Nephron (organoid): ENCODE measurements around the gene UNC5C.

Experiments
- H3K27ac Mint-ChIP-seq, 3 experiments: 2 replicates each; pipeline ENCODE4 v1.8.0; 2020; ENCODE audit warnings: mixed read lengths in 3 of 3, mild to moderate bottlenecking in 2 of 3, moderate library complexity in 1 of 3
- H3K27me3 Mint-ChIP-seq: 2 replicates; pipeline ENCODE4 v1.8.0; 2021; ENCODE audit warnings: low read depth, mild to moderate bottlenecking, moderate library complexity, mixed read lengths
- H3K36me3 Mint-ChIP-seq: 2 replicates; pipeline ENCODE4 v1.8.0; 2020; ENCODE audit warnings: low read depth, mixed read lengths
- H3K4me1 Mint-ChIP-seq: 2 replicates; pipeline ENCODE4 v1.8.0; 2020; ENCODE audit warnings: mixed read lengths
- H3K4me3 Mint-ChIP-seq, 3 experiments: 2 replicates each; pipeline ENCODE4 v1.8.0; 2020; ENCODE audit warnings: mild to moderate bottlenecking in 3 of 3, mixed read lengths in 3 of 3, moderate library complexity in 2 of 3
- H3K9me3 Mint-ChIP-seq: 2 replicates; pipeline ENCODE4 v1.8.0; 2020; ENCODE audit warnings: mixed read lengths
- TF ChIP-seq, protein P1 (sequence below), 3 experiments: fragments of 200-600 bp; sonication (generic); IDR thresholded peaks; one replicate each; pipeline ENCODE4 v1.5.0; 2021; ENCODE audit warnings: antibody characterized with exemption in 3 of 3; ENCODE audit not compliant: unreplicated experiment in 3 of 3

UNC5C gene

DNA sequence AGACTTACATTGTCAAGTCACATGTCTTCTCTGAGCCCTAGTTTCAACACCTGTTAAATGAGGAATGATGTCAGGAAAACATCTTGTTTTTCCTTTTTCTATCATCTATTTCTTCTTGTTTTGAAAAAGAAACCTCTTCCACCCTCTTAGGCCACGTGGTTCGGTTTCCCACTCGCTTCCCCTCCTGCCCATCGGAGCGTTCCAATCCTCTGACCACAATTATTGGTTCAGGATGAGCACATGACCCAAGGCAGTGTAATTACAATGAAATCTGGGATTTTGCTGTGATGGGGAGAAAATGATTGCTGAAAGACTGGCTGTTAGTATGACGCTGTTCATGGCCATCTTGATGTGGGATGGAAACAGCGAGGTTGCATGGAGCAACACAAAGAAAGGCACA is 186.7 kb downstream of the UNC5C start:
- peak overlapping the region; percentile 70 to 92 (median 83) for H3K27ac Mint-ChIP-seq
- peaks cover 45% of the 10 kb centered on the region for H3K4me1 Mint-ChIP-seq
- H3K9me3 Mint-ChIP-seq, result no peaks in the 10 kb centered on the region
- TF ChIP-seq, protein P1, sequence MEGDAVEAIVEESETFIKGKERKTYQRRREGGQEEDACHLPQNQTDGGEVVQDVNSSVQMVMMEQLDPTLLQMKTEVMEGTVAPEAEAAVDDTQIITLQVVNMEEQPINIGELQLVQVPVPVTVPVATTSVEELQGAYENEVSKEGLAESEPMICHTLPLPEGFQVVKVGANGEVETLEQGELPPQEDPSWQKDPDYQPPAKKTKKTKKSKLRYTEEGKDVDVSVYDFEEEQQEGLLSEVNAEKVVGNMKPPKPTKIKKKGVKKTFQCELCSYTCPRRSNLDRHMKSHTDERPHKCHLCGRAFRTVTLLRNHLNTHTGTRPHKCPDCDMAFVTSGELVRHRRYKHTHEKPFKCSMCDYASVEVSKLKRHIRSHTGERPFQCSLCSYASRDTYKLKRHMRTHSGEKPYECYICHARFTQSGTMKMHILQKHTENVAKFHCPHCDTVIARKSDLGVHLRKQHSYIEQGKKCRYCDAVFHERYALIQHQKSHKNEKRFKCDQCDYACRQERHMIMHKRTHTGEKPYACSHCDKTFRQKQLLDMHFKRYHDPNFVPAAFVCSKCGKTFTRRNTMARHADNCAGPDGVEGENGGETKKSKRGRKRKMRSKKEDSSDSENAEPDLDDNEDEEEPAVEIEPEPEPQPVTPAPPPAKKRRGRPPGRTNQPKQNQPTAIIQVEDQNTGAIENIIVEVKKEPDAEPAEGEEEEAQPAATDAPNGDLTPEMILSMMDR (IDR thresholded peaks at IDR 0.05; ENCODE audit: unreplicated experiment in 3 of 3), result no peak
- peaks cover 3% of the 10 kb centered on the region for H3K36me3 Mint-ChIP-seq
- H3K27me3 Mint-ChIP-seq, result no peaks in the 10 kb centered on the region
- no peak overlapping the region for H3K4me3 Mint-ChIP-seq

DNA sequence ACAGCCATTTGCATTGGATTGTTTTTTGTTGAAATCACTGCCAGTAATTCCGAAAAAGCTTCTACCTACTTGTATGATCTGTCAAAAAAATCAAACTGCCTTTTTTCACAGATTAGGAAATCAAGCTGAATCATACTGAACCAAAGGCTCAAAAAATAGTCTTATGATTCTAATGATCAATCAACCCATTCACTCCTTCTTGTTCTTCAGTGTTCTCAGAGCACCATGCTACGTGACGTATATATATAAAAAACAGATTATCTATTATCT is 187.1 kb downstream of the UNC5C start:
- Mint-ChIP-seq H3K4me1 (peaks cover 45% of the 10 kb centered on the region), H3K27ac (peak overlapping the region; percentile 79 to 94 (median 92)), H3K36me3 (peaks cover 3% of the 10 kb centered on the region), H3K9me3 (no peaks in the 10 kb centered on the region), H3K27me3 (no peaks in the 10 kb centered on the region), H3K4me3 (no peak overlapping the region)
- TF ChIP-seq, protein P1 (IDR thresholded peaks at IDR 0.05; ENCODE audit: unreplicated experiment in 3 of 3), result no peak

- TF ChIP-seq, protein P1 (IDR thresholded peaks at IDR 0.05; ENCODE audit: unreplicated experiment in 3 of 3), result no peak
- H3K27me3 Mint-ChIP-seq, result no peaks in the 10 kb centered on the region
- no peaks in the 10 kb centered on the region for H3K9me3 Mint-ChIP-seq
- peaks cover 7% of the 10 kb centered on the region for H3K36me3 Mint-ChIP-seq
- peaks cover 45% of the 10 kb centered on the region for H3K4me1 Mint-ChIP-seq
- H3K4me3 Mint-ChIP-seq, result peak overlapping the region in 1 of 3 experiments; percentile 26
- H3K27ac Mint-ChIP-seq, result peak overlapping the region; percentile 79 to 94 (median 92)
Observed at GRCh38 chr4:95360906-95361695, 187.7 kb downstream of the UNC5C start.

GRCh38 chr4:95360256-95360903 is 188.4 kb downstream of the UNC5C start:
- TF ChIP-seq, protein P1 (IDR thresholded peaks at IDR 0.05; ENCODE audit: unreplicated experiment in 3 of 3), result no peak
- no peaks in the 10 kb centered on the region for H3K27me3 Mint-ChIP-seq
- no peak overlapping the region for H3K4me3 Mint-ChIP-seq
- H3K4me1 Mint-ChIP-seq, result peaks cover 45% of the 10 kb centered on the region
- H3K9me3 Mint-ChIP-seq, result no peaks in the 10 kb centered on the region
- H3K36me3 Mint-ChIP-seq, result peaks cover 11% of the 10 kb centered on the region
- peak overlapping the region; percentile 79 to 94 (median 92) for H3K27ac Mint-ChIP-seq

DNA sequence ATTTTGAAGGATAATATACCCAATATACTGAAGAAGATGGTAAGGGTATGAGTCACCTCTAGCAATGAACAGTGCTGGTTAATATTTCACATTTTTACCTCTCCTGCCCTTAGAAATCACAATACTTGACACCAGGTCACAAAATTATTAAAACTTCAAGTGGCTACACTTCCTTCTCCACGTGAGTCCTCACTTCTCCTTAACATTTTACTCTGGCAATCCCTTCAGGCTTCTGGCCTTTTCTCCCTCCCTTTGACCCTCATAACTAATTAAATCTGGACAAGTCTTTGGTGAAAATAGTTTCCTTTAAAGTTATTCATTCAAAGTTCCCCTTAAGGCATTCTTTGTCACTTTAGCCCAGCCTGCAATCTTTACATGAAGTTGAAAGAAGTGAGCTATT is 190.4 kb downstream of the UNC5C start:
- Mint-ChIP-seq H3K4me3 (no peak overlapping the region), H3K4me1 (peaks cover 37% of the 10 kb centered on the region), H3K36me3 (peaks cover 17% of the 10 kb centered on the region), H3K27me3 (no peaks in the 10 kb centered on the region), H3K27ac (peak overlapping the region; percentile 72 to 91 (median 79)), H3K9me3 (no peaks in the 10 kb centered on the region)
- TF ChIP-seq, protein P1 (IDR thresholded peaks at IDR 0.05; ENCODE audit: unreplicated experiment in 3 of 3), result no peak
